ENCODE data around the gene SEL1L2.

GRCh38 chr20:13884803-13885202, 105.6 kb downstream of the SEL1L2 start:
- TF ChIP-seq ZNF558 (tag by site-specific recombination; IDR thresholded peaks at IDR 0.05) (no peak), ZNF174 (tag by site-specific recombination; IDR thresholded peaks at IDR 0.05) (no peak), ZBTB1 (tag by site-specific recombination; IDR thresholded peaks at IDR 0.05) (no peak), FEZF1 (tag by site-specific recombination; IDR thresholded peaks at IDR 0.05) (no peak), ZNF416 (tag by site-specific recombination; IDR thresholded peaks at IDR 0.05) (no peak), ATF2 (tag by site-specific recombination; IDR thresholded peaks at IDR 0.05; ENCODE audit: low read depth) (no peak), ZNF292 (tag by site-specific recombination; IDR thresholded peaks at IDR 0.05; ENCODE audit: borderline replicate concordance, low read depth) (no peak), ZNF596 (tag by site-specific recombination; IDR thresholded peaks at IDR 0.05) (no peak), ZNF335 (tag by site-specific recombination; conservative IDR thresholded peaks at IDR 0.05) (no peak)
- TF ChIP-seq, protein P1, sequence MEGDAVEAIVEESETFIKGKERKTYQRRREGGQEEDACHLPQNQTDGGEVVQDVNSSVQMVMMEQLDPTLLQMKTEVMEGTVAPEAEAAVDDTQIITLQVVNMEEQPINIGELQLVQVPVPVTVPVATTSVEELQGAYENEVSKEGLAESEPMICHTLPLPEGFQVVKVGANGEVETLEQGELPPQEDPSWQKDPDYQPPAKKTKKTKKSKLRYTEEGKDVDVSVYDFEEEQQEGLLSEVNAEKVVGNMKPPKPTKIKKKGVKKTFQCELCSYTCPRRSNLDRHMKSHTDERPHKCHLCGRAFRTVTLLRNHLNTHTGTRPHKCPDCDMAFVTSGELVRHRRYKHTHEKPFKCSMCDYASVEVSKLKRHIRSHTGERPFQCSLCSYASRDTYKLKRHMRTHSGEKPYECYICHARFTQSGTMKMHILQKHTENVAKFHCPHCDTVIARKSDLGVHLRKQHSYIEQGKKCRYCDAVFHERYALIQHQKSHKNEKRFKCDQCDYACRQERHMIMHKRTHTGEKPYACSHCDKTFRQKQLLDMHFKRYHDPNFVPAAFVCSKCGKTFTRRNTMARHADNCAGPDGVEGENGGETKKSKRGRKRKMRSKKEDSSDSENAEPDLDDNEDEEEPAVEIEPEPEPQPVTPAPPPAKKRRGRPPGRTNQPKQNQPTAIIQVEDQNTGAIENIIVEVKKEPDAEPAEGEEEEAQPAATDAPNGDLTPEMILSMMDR (tag by site-specific recombination; IDR thresholded peaks at IDR 0.05) = no peak
- TF ChIP-seq, protein P2, sequence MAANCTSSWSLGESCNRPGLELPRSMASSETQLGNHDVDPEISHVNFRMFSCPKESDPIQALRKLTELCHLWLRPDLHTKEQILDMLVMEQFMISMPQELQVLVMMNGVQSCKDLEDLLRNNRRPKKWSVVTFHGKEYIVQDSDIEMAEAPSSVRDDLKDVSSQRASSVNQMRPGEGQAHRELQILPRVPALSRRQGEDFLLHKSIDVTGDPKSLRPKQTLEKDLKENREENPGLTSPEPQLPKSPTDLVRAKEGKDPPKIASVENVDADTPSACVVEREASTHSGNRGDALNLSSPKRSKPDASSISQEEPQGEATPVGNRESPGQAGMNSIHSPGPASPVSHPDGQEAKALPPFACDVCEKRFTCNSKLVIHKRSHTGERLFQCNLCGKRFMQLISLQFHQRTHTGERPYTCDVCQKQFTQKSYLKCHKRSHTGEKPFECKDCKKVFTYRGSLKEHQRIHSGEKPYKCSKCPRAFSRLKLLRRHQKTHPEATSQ (tag by site-specific recombination; IDR thresholded peaks at IDR 0.05) = no peak
- TF ChIP-seq, protein P3, sequence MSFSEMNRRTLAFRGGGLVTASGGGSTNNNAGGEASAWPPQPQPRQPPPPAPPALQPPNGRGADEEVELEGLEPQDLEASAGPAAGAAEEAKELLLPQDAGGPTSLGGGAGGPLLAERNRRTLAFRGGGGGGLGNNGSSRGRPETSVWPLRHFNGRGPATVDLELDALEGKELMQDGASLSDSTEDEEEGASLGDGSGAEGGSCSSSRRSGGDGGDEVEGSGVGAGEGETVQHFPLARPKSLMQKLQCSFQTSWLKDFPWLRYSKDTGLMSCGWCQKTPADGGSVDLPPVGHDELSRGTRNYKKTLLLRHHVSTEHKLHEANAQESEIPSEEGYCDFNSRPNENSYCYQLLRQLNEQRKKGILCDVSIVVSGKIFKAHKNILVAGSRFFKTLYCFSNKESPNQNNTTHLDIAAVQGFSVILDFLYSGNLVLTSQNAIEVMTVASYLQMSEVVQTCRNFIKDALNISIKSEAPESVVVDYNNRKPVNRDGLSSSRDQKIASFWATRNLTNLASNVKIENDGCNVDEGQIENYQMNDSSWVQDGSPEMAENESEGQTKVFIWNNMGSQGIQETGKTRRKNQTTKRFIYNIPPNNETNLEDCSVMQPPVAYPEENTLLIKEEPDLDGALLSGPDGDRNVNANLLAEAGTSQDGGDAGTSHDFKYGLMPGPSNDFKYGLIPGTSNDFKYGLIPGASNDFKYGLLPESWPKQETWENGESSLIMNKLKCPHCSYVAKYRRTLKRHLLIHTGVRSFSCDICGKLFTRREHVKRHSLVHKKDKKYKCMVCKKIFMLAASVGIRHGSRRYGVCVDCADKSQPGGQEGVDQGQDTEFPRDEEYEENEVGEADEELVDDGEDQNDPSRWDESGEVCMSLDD (tag by site-specific recombination; IDR thresholded peaks at IDR 0.05) = no peak
